SK-N-SH (cell line): ENCODE results near the gene RPS5. TPM values are rescaled to one million over a fixed set of nuclear protein-coding genes. Genes with fewer than 3 reads are reported as not detected.

Experiments
- CTCF ChIA-PET: fragments of 300-600, 350-600 bp; formaldehyde crosslinking; extraction: SDS; loops from one replicate; lab custom pipeline; 2021; lab: Yijun Ruan, JAX
- POLR2A ChIA-PET: fragments of 350-600 bp; sonication (Branson Sonifier 250); formaldehyde crosslinking; extraction: SDS; loops from one replicate; lab custom pipeline; 2020; ENCODE audit warnings: antibody characterized with exemption, inconsistent platforms; lab: Yijun Ruan, JAX
- DNase-seq: peaks from one replicate; pipeline ENCODE4 v3.0.0; 2012
- H2AFZ ChIP-seq: fragments of 200-600 bp; sonication (generic); 2 replicates; pipeline ENCODE4 v1.8.1; 2016; ENCODE audit warnings: antibody characterized with exemption, mild to moderate bottlenecking, low read depth
- H3F3A ChIP-seq: fragments of 200-600 bp; sonication (generic); replicated peaks from 2 replicates; pipeline ENCODE3; 2016; ENCODE audit warnings: antibody characterized with exemption, mild to moderate bottlenecking; ENCODE audit not compliant: insufficient read depth
- H3K27ac ChIP-seq, 2 experiments: fragments of 200-500 bp in 1 of 2; fragments of 200-600 bp in 1 of 2; sonication (Bioruptor generic) in 1 of 2; sonication (generic), shearing (Covaris generic) in 1 of 2; 2 replicates each; pipeline versions ENCODE4 v1.5.1 to v1.6.1; 2014 to 2016; ENCODE audit warnings: low read depth in 2 of 2, inconsistent platforms in 1 of 2, low read length in 1 of 2, mild to moderate bottlenecking in 1 of 2, mixed read lengths in 1 of 2
- H3K27me3 ChIP-seq: fragments of 200-600 bp; sonication (generic), shearing (Covaris generic); 2 replicates; pipeline ENCODE4 v1.6.1; 2016; ENCODE audit warnings: mixed run types; ENCODE audit not compliant: insufficient read depth
- H3K36me3 ChIP-seq, 2 experiments: fragments of 200-500 bp in 1 of 2; fragments of 200-600 bp in 1 of 2; sonication (Bioruptor generic) in 1 of 2; sonication (generic) in 1 of 2; replicated peaks in 1 of 2; 2 replicates each; pipeline versions ENCODE3 to v1.5.1; 2014 to 2016; ENCODE audit warnings: low read length in 1 of 2, mild to moderate bottlenecking in 1 of 2; ENCODE audit not compliant: insufficient read depth in 2 of 2, control insufficient read depth in 1 of 2
- H3K4me1 ChIP-seq, 2 experiments: fragments of 200-500 bp in 1 of 2; fragments of 200-600 bp in 1 of 2; sonication (Bioruptor generic) in 1 of 2; sonication (generic), shearing (Covaris generic) in 1 of 2; 2 replicates each; pipeline versions ENCODE4 v1.5.1 to v1.6.1; 2014 to 2016; ENCODE audit warnings: low read depth in 1 of 2, low read length in 1 of 2, mixed run types in 1 of 2; ENCODE audit not compliant: insufficient read depth in 2 of 2, control insufficient read depth in 1 of 2
- H3K4me2 ChIP-seq: fragments of 200-600 bp; sonication (generic), shearing (Covaris generic); 2 replicates; pipeline ENCODE4 v1.6.1; 2017; ENCODE audit warnings: mixed run types
- H3K4me3 ChIP-seq, 2 experiments: fragments of 200-500 bp in 1 of 2; fragments of 200-600 bp in 1 of 2; sonication (Bioruptor generic) in 1 of 2; sonication (generic), shearing (Covaris generic) in 1 of 2; 2 replicates each; pipeline versions ENCODE4 v1.5.1 to v1.8.1; 2014 to 2016; ENCODE audit warnings: low read depth in 2 of 2, inconsistent platforms in 1 of 2, low read length in 1 of 2, mild to moderate bottlenecking in 1 of 2, mixed read lengths in 1 of 2, moderate library complexity in 1 of 2
- H3K79me2 ChIP-seq: fragments of 200-600 bp; sonication (generic); 2 replicates; pipeline ENCODE4 v1.8.1; 2017; ENCODE audit warnings: mild to moderate bottlenecking; ENCODE audit not compliant: insufficient read depth
- H3K9ac ChIP-seq: fragments of 200-600 bp; sonication (generic); 2 replicates; pipeline ENCODE4 v1.6.1; 2017; ENCODE audit warnings: mixed run types
- H3K9me2 ChIP-seq: fragments of 200-600 bp; sonication (generic); 2 replicates; pipeline ENCODE4 v1.6.1; 2017; ENCODE audit warnings: mixed run types
- H3K9me3 ChIP-seq: fragments of 200-600 bp; sonication (generic); 2 replicates; pipeline ENCODE4 v1.6.1; 2017; ENCODE audit warnings: mixed run types, mild to moderate bottlenecking, moderate library complexity
- H4K20me1 ChIP-seq: fragments of 200-600 bp; sonication (generic); 2 replicates; pipeline ENCODE4 v1.6.1; 2017; ENCODE audit warnings: mild to moderate bottlenecking, mixed run types; ENCODE audit not compliant: insufficient read depth
- CTCF ChIP-seq: fragments of 200-600 bp; sonication (generic); IDR thresholded peaks from 2 replicates; pipeline ENCODE4 v1.6.1; 2017; ENCODE audit warnings: antibody characterized with exemption, mild to moderate bottlenecking, moderate library complexity
- ELF1 ChIP-seq: IDR thresholded peaks from 2 replicates; pipeline ENCODE4 v1.4.0; 2012
- EP300 ChIP-seq, 2 experiments: IDR thresholded peaks; 2 replicates each; pipeline versions ENCODE4 v1.4.0 to v1.6.1; 2012; ENCODE audit warnings: borderline replicate concordance in 1 of 2, low read depth in 1 of 2, low read length in 1 of 2
- EZH2phosphoT487 ChIP-seq: fragments of 200-600 bp; sonication (generic); IDR thresholded peaks from 2 replicates; pipeline ENCODE4 v1.6.1; 2017; ENCODE audit warnings: low read depth, mixed run types, mild to moderate bottlenecking, antibody characterized with exemption, moderate library complexity, borderline replicate concordance
- FOSL2 ChIP-seq: IDR thresholded peaks from 2 replicates; pipeline ENCODE4 v1.4.0; 2012; ENCODE audit warnings: low read depth, mild to moderate bottlenecking, moderate library complexity, borderline replicate concordance
- FOXJ3 ChIP-seq: sonication (generic); formaldehyde crosslinking; IDR thresholded peaks from 2 replicates; pipeline ENCODE4 v1.5.1; 2020; ENCODE audit warnings: mild to moderate bottlenecking, missing genetic modification reagents
- FOXM1 ChIP-seq: IDR thresholded peaks from 2 replicates; pipeline ENCODE4 v1.4.0; 2012; ENCODE audit warnings: low read depth, mild to moderate bottlenecking
- GABPA ChIP-seq: IDR thresholded peaks from 2 replicates; pipeline ENCODE4 v1.4.0; 2012; ENCODE audit warnings: low read depth, mild to moderate bottlenecking
- JUND ChIP-seq: IDR thresholded peaks from 2 replicates; pipeline ENCODE4 v1.4.0; 2012
- MEF2A ChIP-seq: IDR thresholded peaks from 2 replicates; pipeline ENCODE4 v1.4.0; 2012; ENCODE audit warnings: low read depth, borderline replicate concordance
- NFIC ChIP-seq: IDR thresholded peaks from 2 replicates; pipeline ENCODE4 v1.4.0; 2012; ENCODE audit warnings: borderline replicate concordance
- NRF1 ChIP-seq: IDR thresholded peaks from 2 replicates; pipeline ENCODE4 v1.6.1; 2012; ENCODE audit warnings: low read depth, mild to moderate bottlenecking, low read length
- RAD21 ChIP-seq: IDR thresholded peaks from 2 replicates; pipeline ENCODE4 v1.6.1; 2012; ENCODE audit warnings: mild to moderate bottlenecking, low read length
- RCOR1 ChIP-seq: fragments of 150-350 bp; IDR thresholded peaks from 2 replicates; pipeline ENCODE4 v1.6.1; 2017; ENCODE audit warnings: antibody characterized with exemption, low read length
- REST ChIP-seq: IDR thresholded peaks from 2 replicates; pipeline ENCODE4 v1.6.1; 2012; ENCODE audit warnings: mild to moderate bottlenecking, low read depth, low read length, moderate library complexity
- YY1 ChIP-seq: IDR thresholded peaks from 2 replicates; pipeline ENCODE4 v1.4.0; 2012; ENCODE audit warnings: low read depth, mild to moderate bottlenecking
- WGBS: methylation state at CpG from one replicate; pipeline ENCODE4 v1.1.6; 2017; ENCODE audit warnings: low lambda C conversion rate; 5-methylcytosine and 5-hydroxymethylcytosine counted together
- polyA plus RNA-seq, 3 experiments: library from polyadenylated mRNA; depleted of rRNA; stranded (reverse); fragments of >200 nt; gene quantifications; 2 replicates each; pipeline ENCODE4 v1.2.3, GENCODE V29; 2012
- TF ChIP-seq, protein P1 (sequence below): IDR thresholded peaks from 2 replicates; pipeline ENCODE4 v1.4.0; 2012; ENCODE audit warnings: low read depth
- TF ChIP-seq, protein P2 (sequence below): fragments of 150-350 bp; IDR thresholded peaks from 2 replicates; pipeline ENCODE4 v1.6.1; 2016; ENCODE audit warnings: mild to moderate bottlenecking, low read depth, low read length

The RPS5 gene
- polyA plus RNA-seq, 1 of the 3 experiments (the other 2 are of a cell fraction) = 4,334 TPM

GRCh38 chr19:58351990-58352755, 34.9 kb upstream of the RPS5 start:
- Histone ChIP-seq H3K36me3 (peaks cover 2 to 4% of the 10 kb centered on the region in 2 experiments), H3K79me2 (peaks cover 31% of the 10 kb centered on the region), H3K4me2 (no peak overlapping the region), H3K9me3 (no peaks in the 10 kb centered on the region), H3K4me1 (no peaks in the 10 kb centered on the region; a peak in 1 of 4 replicates), H3K9me2 (no peaks in the 10 kb centered on the region), H3K4me3 (no peak overlapping the region), H4K20me1 (no peaks in the 10 kb centered on the region), H2AFZ (no peak overlapping the region), H3F3A (no peaks in the 10 kb centered on the region), H3K9ac (no peak overlapping the region), H3K27ac (no peak overlapping the region), H3K27me3 (no peaks in the 10 kb centered on the region)
- TF ChIP-seq FOXJ3 (CRISPR knock-in tag) (no peak), ELF1 (no peak), NRF1 (no peak), JUND (no peak), CTCF (no peak), EZH2phosphoT487 (no peak), EP300 (IDR thresholded peaks at IDR 0.05; ENCODE audit: borderline replicate concordance in 1 of 2, low read depth in 1 of 2, low read length in 1 of 2) (no peak), FOXM1 (no peak), RCOR1 (no peak)
- ChIA-PET CTCF (interaction anchor here (1.3 kb wide), 1 partner anchor 24 kb away, joined by 4 read pairs; no protein-coding TSS in a partner anchor), POLR2A (interaction anchor here (0.6 to 3.6 kb wide), 2 partner anchors 10 to 74 kb away, joined by 4 to 18 read pairs; partner anchors contain the start of gene ZNF497)
- no peak for DNase-seq
- WGBS = 84% methylated on average over 18 of the region's 23 CpGs

GRCh38 chr19:58352760-58353671, 34.1 kb upstream of the RPS5 start, which contains the start of gene A1BG:
Gene A1BG, minus strand, starts transcription at chr19:58353492. Its CDS starts 55 bp downstream, at chr19:58353437.
- Histone ChIP-seq H3K4me3 (no peak within 1 kb of the TSS), H3K4me1 (no peaks in the 10 kb centered on the region; a peak in 1 of 4 replicates), H3F3A (no peaks in the 10 kb centered on the region), H3K9ac (no peak within 1 kb of the TSS), H3K36me3 (peaks cover 2 to 4% of the 10 kb centered on the region in 2 experiments), H3K27me3 (no peaks in the 10 kb centered on the region), H4K20me1 (no peaks in the 10 kb centered on the region), H2AFZ (no peak within 1 kb of the TSS), H3K79me2 (peaks cover 26% of the 10 kb centered on the region), H3K4me2 (no peak within 1 kb of the TSS), H3K9me3 (no peaks in the 10 kb centered on the region), H3K27ac (no peak within 1 kb of the TSS), H3K9me2 (no peaks in the 10 kb centered on the region)
- POLR2A ChIA-PET = interaction anchor here (0.6 to 3.6 kb wide), 3 partner anchors 9 to 73 kb away, joined by 3 to 18 read pairs (median 4); partner anchors contain the start of gene ZNF497
- DNase-seq = no peak
- CTCF ChIA-PET = interaction anchor here (1.0 kb wide), 1 partner anchor 10 kb away, joined by 3 read pairs; the partner anchor contains the start of gene ZNF497
- WGBS = 88% methylated on average over 16 of the region's 26 CpGs
- no peak for TF ChIP-seq FOSL2
- TF ChIP-seq NFIC = no peak
- TF ChIP-seq MEF2A = no peak
- TF ChIP-seq YY1 = no peak
- no peak for TF ChIP-seq GABPA
- TF ChIP-seq RCOR1 = no peak
- TF ChIP-seq REST = no peak
- no peak for TF ChIP-seq FOXJ3 (CRISPR knock-in tag)
- TF ChIP-seq, protein P1, sequence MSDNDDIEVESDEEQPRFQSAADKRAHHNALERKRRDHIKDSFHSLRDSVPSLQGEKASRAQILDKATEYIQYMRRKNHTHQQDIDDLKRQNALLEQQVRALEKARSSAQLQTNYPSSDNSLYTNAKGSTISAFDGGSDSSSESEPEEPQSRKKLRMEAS = no peak
- no peak for TF ChIP-seq EZH2phosphoT487
- TF ChIP-seq, protein P2, sequence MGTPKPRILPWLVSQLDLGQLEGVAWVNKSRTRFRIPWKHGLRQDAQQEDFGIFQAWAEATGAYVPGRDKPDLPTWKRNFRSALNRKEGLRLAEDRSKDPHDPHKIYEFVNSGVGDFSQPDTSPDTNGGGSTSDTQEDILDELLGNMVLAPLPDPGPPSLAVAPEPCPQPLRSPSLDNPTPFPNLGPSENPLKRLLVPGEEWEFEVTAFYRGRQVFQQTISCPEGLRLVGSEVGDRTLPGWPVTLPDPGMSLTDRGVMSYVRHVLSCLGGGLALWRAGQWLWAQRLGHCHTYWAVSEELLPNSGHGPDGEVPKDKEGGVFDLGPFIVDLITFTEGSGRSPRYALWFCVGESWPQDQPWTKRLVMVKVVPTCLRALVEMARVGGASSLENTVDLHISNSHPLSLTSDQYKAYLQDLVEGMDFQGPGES = no peak
- TF ChIP-seq JUND = no peak
- TF ChIP-seq RAD21 = no peak
